Measurements from ENCODE around the gene ALLC.

DNA sequence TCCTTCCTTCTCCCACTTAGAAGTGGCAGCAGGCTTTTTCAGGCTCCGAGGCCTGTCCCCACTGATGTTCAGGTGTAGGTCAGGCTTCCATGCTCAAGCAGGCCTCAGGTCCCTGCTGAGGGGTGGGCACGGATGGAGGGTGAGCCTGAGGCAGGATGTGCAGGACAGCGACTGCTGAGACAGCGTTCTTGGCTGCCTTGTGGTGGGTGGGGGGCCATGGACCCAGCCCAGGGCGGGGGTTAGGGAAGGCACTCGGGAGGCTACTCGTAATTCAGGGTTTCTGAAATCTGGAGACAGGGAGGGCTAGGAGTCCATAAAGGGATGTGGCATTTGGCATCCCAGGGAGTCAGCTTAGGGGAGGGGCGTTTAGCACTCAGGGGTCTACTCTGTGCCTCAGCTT is 32.8 kb upstream of the ALLC start:
- TF ChIP-seq, protein P1, sequence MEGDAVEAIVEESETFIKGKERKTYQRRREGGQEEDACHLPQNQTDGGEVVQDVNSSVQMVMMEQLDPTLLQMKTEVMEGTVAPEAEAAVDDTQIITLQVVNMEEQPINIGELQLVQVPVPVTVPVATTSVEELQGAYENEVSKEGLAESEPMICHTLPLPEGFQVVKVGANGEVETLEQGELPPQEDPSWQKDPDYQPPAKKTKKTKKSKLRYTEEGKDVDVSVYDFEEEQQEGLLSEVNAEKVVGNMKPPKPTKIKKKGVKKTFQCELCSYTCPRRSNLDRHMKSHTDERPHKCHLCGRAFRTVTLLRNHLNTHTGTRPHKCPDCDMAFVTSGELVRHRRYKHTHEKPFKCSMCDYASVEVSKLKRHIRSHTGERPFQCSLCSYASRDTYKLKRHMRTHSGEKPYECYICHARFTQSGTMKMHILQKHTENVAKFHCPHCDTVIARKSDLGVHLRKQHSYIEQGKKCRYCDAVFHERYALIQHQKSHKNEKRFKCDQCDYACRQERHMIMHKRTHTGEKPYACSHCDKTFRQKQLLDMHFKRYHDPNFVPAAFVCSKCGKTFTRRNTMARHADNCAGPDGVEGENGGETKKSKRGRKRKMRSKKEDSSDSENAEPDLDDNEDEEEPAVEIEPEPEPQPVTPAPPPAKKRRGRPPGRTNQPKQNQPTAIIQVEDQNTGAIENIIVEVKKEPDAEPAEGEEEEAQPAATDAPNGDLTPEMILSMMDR (IDR thresholded peaks at IDR 0.05; ENCODE audit: low read depth, low read length): no peak
- TF ChIP-seq EZH2phosphoT487 (IDR thresholded peaks at IDR 0.05; ENCODE audit: low read depth): no peak
